Lung (tissue), 12 donors: Measurements from ENCODE around the gene TAPT1. TPM values are rescaled to one million over a fixed set of nuclear protein-coding genes. Genes with fewer than 3 reads are reported as not detected.
A peak's percentile ranks its signal among the peaks of the same experiment; 100 is the strongest.

Experiments
- ATAC-seq: fragments of 200-7000 bp; cut with Tn5 transposase; one replicate; pipeline ENCODE4 v1.9.1; 2020; ENCODE audit warnings: moderate number of reproducible peaks; ENCODE audit not compliant: insufficient read depth, low FRiP score
- DNase-seq, 3 donors: peaks; one replicate each; pipeline ENCODE4 v3.0.0-alpha.2; 2013 to 2017
- H3K27ac ChIP-seq, 2 donors: one replicate each; pipeline ENCODE4 v1.5.1; 2013; ENCODE audit warnings: mild to moderate bottlenecking in 2 of 2, moderate library complexity in 2 of 2, control low read depth in 1 of 2, inconsistent platforms in 1 of 2, low read depth in 1 of 2, low read length in 1 of 2
- H3K27me3 ChIP-seq, 3 donors: one replicate each; pipeline ENCODE4 v1.5.1; 2013; ENCODE audit warnings: low read length in 2 of 3; ENCODE audit not compliant: control insufficient read depth in 3 of 3, insufficient read depth in 3 of 3
- H3K36me3 ChIP-seq, 4 donors: one replicate each; pipeline ENCODE4 v1.5.1; 2013; ENCODE audit warnings: low read length in 4 of 4, mild to moderate bottlenecking in 1 of 4, moderate library complexity in 1 of 4; ENCODE audit not compliant: control insufficient read depth in 4 of 4, insufficient read depth in 4 of 4
- H3K4me1 ChIP-seq, 5 donors: one replicate each; pipeline ENCODE4 v1.5.1; 2013; ENCODE audit warnings: low read length in 5 of 5, mild to moderate bottlenecking in 2 of 5, moderate library complexity in 1 of 5; ENCODE audit not compliant: control insufficient read depth in 5 of 5, insufficient read depth in 5 of 5
- H3K4me3 ChIP-seq: one replicate; pipeline ENCODE4 v1.5.1; 2013; ENCODE audit warnings: mild to moderate bottlenecking, control low read depth, moderate library complexity
- H3K9ac ChIP-seq, 2 donors: one replicate each; pipeline ENCODE4 v1.5.1; 2013; ENCODE audit warnings: low read length in 2 of 2, control low read depth in 1 of 2; ENCODE audit not compliant: insufficient read depth in 1 of 2
- H3K9me3 ChIP-seq, 4 donors: one replicate each; pipeline ENCODE4 v1.5.1; 2013; ENCODE audit warnings: low read length in 3 of 4, mild to moderate bottlenecking in 1 of 4, moderate library complexity in 1 of 4; ENCODE audit not compliant: control insufficient read depth in 4 of 4, insufficient read depth in 3 of 4
- WGBS, 2 donors: extraction: QIAGEN DNeasy Blood & Tissue Kit; methylation state at CpG; one replicate each; pipeline ENCODE4 v1.1.7; 2013; 5-methylcytosine and 5-hydroxymethylcytosine counted together
- polyA plus RNA-seq, 2 donors: library from polyadenylated mRNA; stranded (reverse); fragments of 200-250 nt; gene quantifications; one replicate each; pipeline ENCODE4 v1.2.1, GENCODE V29; 2013
- total RNA-seq, 2 donors: library from RNA; depleted of rRNA in 1 of 2; stranded (reverse); fragments of >200 nt in 1 of 2; gene quantifications; one replicate each; pipeline ENCODE4 v1.2.1, GENCODE V29; 2014 to 2021
- TF ChIP-seq, protein P1 (sequence below): IDR thresholded peaks from 2 replicates; pipeline ENCODE4 v1.5.1; 2012; ENCODE audit warnings: mild to moderate bottlenecking; ENCODE audit errors: control extremely low read depth, extremely low read depth
- donor health status: control.
- donor health status: control.
- donor health status: Bipolar disorder and iron deficiency.
- donor health status: healthy.
- donor health status: DM: yes; HTN: yes; CAD: no.

The TAPT1 gene
- total and polyA plus RNA-seq, 4 donors, result 13.8 to 102 (median 30.2) TPM

DNA sequence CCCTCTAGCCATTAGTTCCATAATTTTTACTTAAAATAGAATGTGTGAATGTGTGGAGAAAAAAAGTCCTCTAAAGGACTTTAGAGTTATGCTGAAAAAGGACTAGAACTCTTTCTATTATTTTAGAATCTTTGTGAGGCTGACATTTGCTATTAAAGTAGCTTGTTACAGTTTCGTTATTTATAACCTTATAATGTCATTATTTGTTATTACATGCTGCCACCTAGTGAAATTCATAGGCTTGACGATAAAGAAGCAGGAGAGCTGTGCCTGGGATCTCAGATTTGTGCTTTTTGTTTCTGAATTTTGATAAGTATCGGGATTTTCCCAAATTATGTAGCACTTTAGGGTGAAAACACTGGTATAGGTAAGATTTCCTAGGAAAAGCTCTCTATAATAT, 38.5 kb upstream of the TAPT1 start:
- no peak overlapping the region for H3K27ac ChIP-seq
- peaks cover 0 to 2% (median 0%) of the 10 kb centered on the region in 5 donors for H3K4me1 ChIP-seq
- TF ChIP-seq, protein P1, sequence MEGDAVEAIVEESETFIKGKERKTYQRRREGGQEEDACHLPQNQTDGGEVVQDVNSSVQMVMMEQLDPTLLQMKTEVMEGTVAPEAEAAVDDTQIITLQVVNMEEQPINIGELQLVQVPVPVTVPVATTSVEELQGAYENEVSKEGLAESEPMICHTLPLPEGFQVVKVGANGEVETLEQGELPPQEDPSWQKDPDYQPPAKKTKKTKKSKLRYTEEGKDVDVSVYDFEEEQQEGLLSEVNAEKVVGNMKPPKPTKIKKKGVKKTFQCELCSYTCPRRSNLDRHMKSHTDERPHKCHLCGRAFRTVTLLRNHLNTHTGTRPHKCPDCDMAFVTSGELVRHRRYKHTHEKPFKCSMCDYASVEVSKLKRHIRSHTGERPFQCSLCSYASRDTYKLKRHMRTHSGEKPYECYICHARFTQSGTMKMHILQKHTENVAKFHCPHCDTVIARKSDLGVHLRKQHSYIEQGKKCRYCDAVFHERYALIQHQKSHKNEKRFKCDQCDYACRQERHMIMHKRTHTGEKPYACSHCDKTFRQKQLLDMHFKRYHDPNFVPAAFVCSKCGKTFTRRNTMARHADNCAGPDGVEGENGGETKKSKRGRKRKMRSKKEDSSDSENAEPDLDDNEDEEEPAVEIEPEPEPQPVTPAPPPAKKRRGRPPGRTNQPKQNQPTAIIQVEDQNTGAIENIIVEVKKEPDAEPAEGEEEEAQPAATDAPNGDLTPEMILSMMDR, result peak; percentile 56
- H3K4me3 ChIP-seq, result no peak overlapping the region
- peak in 2 of 3 donors; percentile 78 for DNase-seq
- no peak overlapping the region for H3K9ac ChIP-seq
- WGBS, 2 donors, result 11 to 12% methylated on average over 3 of the region's 3 CpGs
- no peaks in the 10 kb centered on the region for H3K36me3 ChIP-seq
- no peak for ATAC-seq
- H3K27me3 ChIP-seq, result no peaks in the 10 kb centered on the region
- H3K9me3 ChIP-seq, result no peaks in the 10 kb centered on the region

DNA sequence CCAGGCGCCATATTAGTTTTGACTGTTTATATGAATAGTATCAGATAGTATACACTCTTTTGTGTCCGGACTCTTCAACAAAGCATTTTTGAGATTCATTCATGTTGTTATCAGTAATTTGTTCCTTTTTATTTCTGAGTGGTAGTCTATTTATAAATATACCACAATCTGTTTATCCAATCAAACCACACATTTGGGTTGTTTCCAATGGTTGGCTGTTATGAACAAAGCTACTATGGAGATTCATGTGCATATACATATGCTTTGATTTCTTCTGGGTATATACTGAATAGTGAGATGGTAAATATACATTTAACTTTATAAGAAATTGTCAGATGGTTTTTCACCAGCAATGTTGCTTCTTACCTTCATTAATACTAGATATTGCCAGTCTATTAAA, 36.8 kb upstream of the TAPT1 start:
- TF ChIP-seq, protein P1, result no peak
- no peak for ATAC-seq
- peaks cover 0 to 2% (median 0%) of the 10 kb centered on the region in 5 donors for H3K4me1 ChIP-seq
- no peak overlapping the region for H3K4me3 ChIP-seq
- H3K9me3 ChIP-seq, result no peaks in the 10 kb centered on the region
- no peaks in the 10 kb centered on the region for H3K27me3 ChIP-seq
- H3K27ac ChIP-seq, result no peak overlapping the region
- no peaks in the 10 kb centered on the region for H3K36me3 ChIP-seq
- H3K9ac ChIP-seq, result no peak overlapping the region
- 60 to 74% methylated on average over 2 of the region's 2 CpGs for WGBS, 2 donors
- DNase-seq, result peak in 2 of 3 donors; percentile 55

DNA sequence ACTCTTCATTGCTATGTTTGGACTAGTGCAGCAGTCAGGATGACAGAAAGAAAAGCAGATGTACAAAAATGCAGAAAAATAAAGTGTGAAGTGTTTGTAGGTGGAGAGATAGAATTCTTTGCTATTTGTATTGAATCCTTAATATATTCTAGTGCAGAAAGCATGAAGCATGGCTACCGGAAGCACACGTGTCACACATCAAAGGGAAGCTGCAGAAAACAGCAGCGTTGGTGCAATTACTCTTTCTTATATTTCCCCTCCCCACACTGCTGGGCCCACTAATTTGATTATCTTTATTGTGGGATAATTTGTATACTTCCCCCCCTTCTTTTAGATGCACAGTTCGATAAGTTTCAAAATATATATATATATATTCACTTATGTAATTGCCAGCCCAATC, 35.9 kb upstream of the TAPT1 start:
- WGBS, 2 donors, result 75 to 80% methylated on average over 4 of the region's 4 CpGs
- H3K27me3 ChIP-seq, result no peaks in the 10 kb centered on the region
- no peaks in the 10 kb centered on the region for H3K9me3 ChIP-seq
- H3K9ac ChIP-seq, result no peak overlapping the region
- DNase-seq, result no peak
- TF ChIP-seq, protein P1, result no peak
- no peak overlapping the region for H3K4me3 ChIP-seq
- no peaks in the 10 kb centered on the region for H3K36me3 ChIP-seq
- H3K27ac ChIP-seq, result no peak overlapping the region
- ATAC-seq, result no peak
- H3K4me1 ChIP-seq, result peaks cover 0 to 2% (median 0%) of the 10 kb centered on the region in 5 donors

DNA sequence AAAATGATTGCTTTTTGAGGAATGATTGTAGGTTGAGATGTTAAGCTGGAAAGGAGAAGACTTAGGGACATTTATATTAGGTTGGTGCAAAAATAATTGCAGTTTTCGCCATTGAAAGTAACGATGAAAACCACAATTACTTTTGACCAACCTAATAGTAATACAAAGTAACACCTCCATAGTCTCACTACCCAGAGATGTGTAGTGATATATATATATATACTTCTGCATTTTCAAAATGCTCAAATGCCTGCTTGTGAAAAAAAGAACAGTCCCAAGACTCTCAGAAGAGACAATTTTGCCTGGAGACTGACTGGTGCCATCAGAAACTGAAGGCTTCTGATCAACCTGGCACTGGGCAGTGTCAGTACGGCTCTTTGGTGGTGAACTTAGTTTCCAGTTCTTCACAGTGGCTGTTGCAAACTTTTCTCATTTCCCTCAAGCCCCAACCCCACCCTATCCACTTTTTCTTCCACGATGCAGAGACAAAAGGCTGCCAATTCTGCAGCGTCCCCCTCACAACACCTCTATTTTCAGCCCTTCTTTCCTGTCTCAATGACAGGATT, 35.1 kb upstream of the TAPT1 start:
- ATAC-seq (no peak), DNase-seq (no peak)
- Histone ChIP-seq H3K4me1 (peaks cover 0 to 2% (median 0%) of the 10 kb centered on the region in 5 donors), H3K9ac (no peak overlapping the region), H3K36me3 (no peaks in the 10 kb centered on the region), H3K4me3 (no peak overlapping the region), H3K27ac (no peak overlapping the region), H3K27me3 (no peaks in the 10 kb centered on the region), H3K9me3 (peaks cover 0 to under 1% (median 0%) of the 10 kb centered on the region in 4 donors)
- 85 to 89% methylated on average over 5 of the region's 5 CpGs for WGBS, 2 donors
- TF ChIP-seq, protein P1, result no peak
